GM21390 (cell line): Measurements from ENCODE around the gene SGPP2.
"Not testable (repeated sequence)": the region's sequence is repeated elsewhere in the genome, so short reads cannot be mapped to it uniquely, and the experiment has no call there.

Experiments
- ATAC-seq: cut with Tn5 transposase; IDR thresholded peaks from one replicate; pipeline ENCODE4 v1.9.1; 2021; ENCODE audit not compliant: unreplicated experiment

The SGPP2 gene

GRCh38 chr2:222424729-222425671, 657 bp downstream of the SGPP2 start:
- ATAC-seq: peak; percentile 12

GRCh38 chr2:222427646-222428301, 3.4 kb downstream of the SGPP2 start:
- ATAC-seq: peak; percentile 47

- no peak for ATAC-seq
Observed at GRCh38 chr2:222430071-222430470, 5.7 kb downstream of the SGPP2 start.

GRCh38 chr2:222430681-222431080, 6.3 kb downstream of the SGPP2 start:
- no peak for ATAC-seq

GRCh38 chr2:222431869-222432268, 7.5 kb downstream of the SGPP2 start:
- ATAC-seq: no peak

- peak; percentile 86 for ATAC-seq
Observed at GRCh38 chr2:222433332-222434173, 9.2 kb downstream of the SGPP2 start.

GRCh38 chr2:222434204-222434603, 9.9 kb downstream of the SGPP2 start:
- peak; percentile 45 for ATAC-seq

- ATAC-seq: not testable (repeated sequence)
Observed at GRCh38 chr2:222435400-222436039, 11.2 kb downstream of the SGPP2 start.

GRCh38 chr2:222436040-222436413, 11.7 kb downstream of the SGPP2 start:
- no peak for ATAC-seq

GRCh38 chr2:222439692-222440091, 15.3 kb downstream of the SGPP2 start:
- ATAC-seq: no peak

GRCh38 chr2:222440673-222441422, 16.5 kb downstream of the SGPP2 start:
- no peak for ATAC-seq

GRCh38 chr2:222442665-222443064, 18.3 kb downstream of the SGPP2 start:
- no peak for ATAC-seq

GRCh38 chr2:222445227-222445626, 20.9 kb downstream of the SGPP2 start:
- no peak for ATAC-seq

- no peak for ATAC-seq
Observed at GRCh38 chr2:222447131-222447530, 22.8 kb downstream of the SGPP2 start.

- no peak for ATAC-seq
Observed at GRCh38 chr2:222448748-222449181, 24.4 kb downstream of the SGPP2 start.

- no peak for ATAC-seq
Observed at GRCh38 chr2:222450021-222450420, 25.7 kb downstream of the SGPP2 start.

GRCh38 chr2:222451224-222451674, 26.9 kb downstream of the SGPP2 start:
- ATAC-seq: peak; percentile 100

- no peak for ATAC-seq
Observed at GRCh38 chr2:222452422-222452950, 28.1 kb downstream of the SGPP2 start.

- no peak for ATAC-seq
Observed at GRCh38 chr2:222456479-222457077, 32.2 kb downstream of the SGPP2 start.
